GM23338 (cell line): ENCODE results near the gene GRIK2. TPM values are rescaled to one million over a fixed set of nuclear protein-coding genes. Genes with fewer than 3 reads are reported as not detected.

ENCODE experiments used
- ATAC-seq: fragments of 200-7000 bp; cut with Tn5 transposase; 3 replicates; pipeline ENCODE4 v1.9.1; 2020
- DNase-seq: peaks from one replicate; pipeline ENCODE4 v3.0.0-alpha.2; 2015; ENCODE audit warnings: low spot score
- H2AFZ ChIP-seq: fragments of 200-600 bp; sonication (generic); 2 replicates; pipeline ENCODE4 v1.8.0; 2016; ENCODE audit warnings: antibody characterized with exemption, mild to moderate bottlenecking, moderate library complexity
- H3F3A ChIP-seq: fragments of 200-600 bp; sonication (generic); replicated peaks from 2 replicates; pipeline ENCODE4 v1.8.0; 2017; ENCODE audit warnings: antibody characterized with exemption, mixed run types, low read depth
- H3K27ac ChIP-seq: fragments of 200-600 bp; sonication (generic); 2 replicates; pipeline ENCODE4 v1.6.1; 2016; ENCODE audit warnings: low read depth
- H3K27me3 ChIP-seq: fragments of 200-600 bp; sonication (generic); 2 replicates; pipeline ENCODE4 v1.8.0; 2016; ENCODE audit warnings: mild to moderate bottlenecking, mixed run types, moderate library complexity; ENCODE audit not compliant: insufficient read depth
- H3K36me3 ChIP-seq: fragments of 200-600 bp; sonication (generic); 2 replicates; pipeline ENCODE4 v1.8.0; 2016; ENCODE audit warnings: mild to moderate bottlenecking; ENCODE audit not compliant: insufficient read depth
- H3K4me1 ChIP-seq: fragments of 200-600 bp; sonication (generic); 2 replicates; pipeline ENCODE4 v1.8.0; 2016; ENCODE audit warnings: mild to moderate bottlenecking, moderate library complexity; ENCODE audit not compliant: insufficient read depth
- H3K4me2 ChIP-seq: fragments of 200-600 bp; sonication (generic); 2 replicates; pipeline ENCODE4 v1.7.1; 2017; ENCODE audit warnings: mixed run types
- H3K4me3 ChIP-seq: fragments of 200-600 bp; sonication (generic); 2 replicates; pipeline ENCODE4 v1.6.1; 2016; ENCODE audit warnings: mixed run types
- H3K79me2 ChIP-seq: fragments of 200-600 bp; sonication (generic); replicated peaks from 2 replicates; pipeline ENCODE4 v1.8.0; 2017; ENCODE audit warnings: mild to moderate bottlenecking; ENCODE audit not compliant: insufficient read depth
- H3K9me2 ChIP-seq: fragments of 200-600 bp; sonication (generic); 2 replicates; pipeline ENCODE4 v1.8.0; 2017; ENCODE audit not compliant: insufficient read depth
- H4K20me1 ChIP-seq: fragments of 200-600 bp; sonication (generic); replicated peaks from 2 replicates; pipeline ENCODE4 v1.8.0; 2017; ENCODE audit warnings: mild to moderate bottlenecking; ENCODE audit not compliant: insufficient read depth
- H3K27ac Mint-ChIP-seq: 2 replicates; pipeline ENCODE4 v1.8.0; 2020; ENCODE audit warnings: inconsistent platforms, mild to moderate bottlenecking, moderate library complexity, mixed read lengths
- H3K27me3 Mint-ChIP-seq: 3 replicates; pipeline ENCODE4 v1.8.0; 2022; ENCODE audit warnings: low read depth, mild to moderate bottlenecking, moderate library complexity, mixed read lengths, inconsistent platforms; ENCODE audit not compliant: insufficient read depth, poor library complexity
- H3K36me3 Mint-ChIP-seq: 3 replicates; pipeline ENCODE4 v1.8.0; 2021; ENCODE audit warnings: low read depth, mild to moderate bottlenecking, inconsistent platforms, moderate library complexity, mixed read lengths
- H3K4me1 Mint-ChIP-seq: 3 replicates; pipeline ENCODE4 v1.8.0; 2020; ENCODE audit warnings: mild to moderate bottlenecking, inconsistent platforms, mixed read lengths
- H3K4me3 Mint-ChIP-seq: 3 replicates; pipeline ENCODE4 v1.8.0; 2021; ENCODE audit warnings: moderate library complexity, mild to moderate bottlenecking, inconsistent platforms, mixed read lengths
- H3K9me3 Mint-ChIP-seq: 3 replicates; pipeline ENCODE4 v1.8.0; 2020; ENCODE audit warnings: moderate library complexity, mild to moderate bottlenecking, inconsistent platforms, mixed read lengths
- CREB1 ChIP-seq: fragments of 250-450 bp; sonication (Bioruptor Pico); IDR thresholded peaks from 2 replicates; pipeline ENCODE4 v1.5.0; 2020; ENCODE audit warnings: low read depth, mild to moderate bottlenecking, moderate library complexity
- CTCF ChIP-seq, 2 experiments: fragments of 200-600 bp in 1 of 2; sonication (generic) in 1 of 2; conservative IDR thresholded peaks; 2 replicates each; pipeline versions ENCODE4 v1.5.1 to v1.6.1; 2016 to 2017; ENCODE audit warnings: antibody characterized with exemption in 2 of 2, low read depth in 2 of 2, mild to moderate bottlenecking in 2 of 2, moderate library complexity in 1 of 2
- ETS1 ChIP-seq: IDR thresholded peaks from 2 replicates; pipeline ENCODE4 v1.6.1; 2016; ENCODE audit warnings: antibody characterized with exemption
- EZH2 ChIP-seq: fragments of 200-600 bp; sonication (generic); IDR thresholded peaks from one replicate; pipeline ENCODE4 v1.8.0; 2017; ENCODE audit warnings: antibody characterized with exemption, mild to moderate bottlenecking, low read depth; ENCODE audit not compliant: unreplicated experiment
- EZH2phosphoT487 ChIP-seq: fragments of 200-600 bp; sonication (generic); IDR thresholded peaks from one replicate; pipeline ENCODE4 v1.8.1; 2018; ENCODE audit warnings: antibody characterized with exemption; ENCODE audit not compliant: unreplicated experiment
- NANOG ChIP-seq: IDR thresholded peaks from 2 replicates; pipeline ENCODE4 v1.6.1; 2016; ENCODE audit warnings: antibody characterized with exemption, borderline replicate concordance
- POLR2AphosphoS5 ChIP-seq: IDR thresholded peaks from 2 replicates; pipeline ENCODE4 v1.6.1; 2016; ENCODE audit warnings: antibody characterized with exemption, low read depth
- REST ChIP-seq: IDR thresholded peaks from one replicate; pipeline ENCODE4 v1.6.1; 2018; ENCODE audit warnings: antibody characterized with exemption; ENCODE audit not compliant: unreplicated experiment
- STAT1 ChIP-seq: IDR thresholded peaks from one replicate; pipeline ENCODE4 v1.6.1; 2016; ENCODE audit warnings: antibody characterized with exemption; ENCODE audit not compliant: unreplicated experiment
- ZNF114 ChIP-seq: fragments of 250-450 bp; sonication (Bioruptor Pico); IDR thresholded peaks from 2 replicates; pipeline ENCODE4 v1.5.0; 2020; ENCODE audit warnings: mild to moderate bottlenecking, moderate library complexity
- ZNF331 ChIP-seq: fragments of 250-450 bp; sonication (Bioruptor Pico); IDR thresholded peaks from 2 replicates; pipeline ENCODE4 v1.5.0; 2020; ENCODE audit warnings: low read depth, mild to moderate bottlenecking, moderate library complexity
- ZNF462 ChIP-seq: fragments of 250-450 bp; sonication (Bioruptor Pico); IDR thresholded peaks from 2 replicates; pipeline ENCODE4 v1.5.0; 2020; ENCODE audit warnings: mild to moderate bottlenecking, moderate library complexity
- polyA plus RNA-seq: library from polyadenylated mRNA; unstranded; fragments of >200 nt; fragmentation: Nextera tagmentation; extraction: Ambion mirVana; gene quantifications from 2 replicates; pipeline ENCODE4 v1.2.1, GENCODE V29; 2016
- total RNA-seq: library from RNA; depleted of rRNA; stranded (reverse); fragments of >200 nt; shearing (Covaris generic); gene quantifications from 2 replicates; pipeline ENCODE4 v1.2.3, GENCODE V29; 2014

Gene GRIK2
- total and polyA plus RNA-seq, 2 experiments from 2014 or later, result 0.73 to 3.0 TPM

- peaks cover 4% of the 10 kb centered on the region; the same call in 2 of the 3 replicates for H3K4me1 Mint-ChIP-seq
- no peaks in the 10 kb centered on the region for H3K4me1 ChIP-seq
- no peak overlapping the region for H3K4me3 ChIP-seq
- no peak overlapping the region for H3K27ac Mint-ChIP-seq
- no peak overlapping the region for H3K27ac ChIP-seq
- H3K79me2 ChIP-seq, result no peaks in the 10 kb centered on the region
- no peaks in the 10 kb centered on the region for H3K36me3 Mint-ChIP-seq
- no peaks in the 10 kb centered on the region for H3K36me3 ChIP-seq
- H4K20me1 ChIP-seq, result no peaks in the 10 kb centered on the region
- H3K4me3 Mint-ChIP-seq, result no peak overlapping the region
- no peaks in the 10 kb centered on the region for H3K27me3 Mint-ChIP-seq
- TF ChIP-seq ZNF331, result no peak
- TF ChIP-seq CTCF (conservative IDR thresholded peaks at IDR 0.05; ENCODE audit: low read depth in 2 of 2), result no peak
- TF ChIP-seq NANOG, result no peak
- no peak for TF ChIP-seq REST
- TF ChIP-seq POLR2AphosphoS5, result no peak
- no peak for TF ChIP-seq STAT1
- TF ChIP-seq ETS1, result no peak
- TF ChIP-seq CREB1 (CRISPR knock-in tag), result no peak
- TF ChIP-seq ZNF114, result no peak
- TF ChIP-seq EZH2phosphoT487, result no peak
- no peak for TF ChIP-seq ZNF462 (CRISPR knock-in tag)
- TF ChIP-seq EZH2, result no peak
- H2AFZ ChIP-seq, result no peak overlapping the region
- no peaks in the 10 kb centered on the region for H3K9me2 ChIP-seq
- no peaks in the 10 kb centered on the region for H3K9me3 Mint-ChIP-seq
- no peaks in the 10 kb centered on the region for H3K27me3 ChIP-seq
- ATAC-seq (no peak), DNase-seq (no peak)
- no peaks in the 10 kb centered on the region for H3F3A ChIP-seq
- no peak overlapping the region for H3K4me2 ChIP-seq
Observed at GRCh38 chr6:102051720-102052119, 658.2 kb downstream of the GRIK2 start.
